UCSD-AML1 (cell line): ENCODE measurements around the gene DIPK2B.

ENCODE experiments used
- DNase-seq: peaks from one replicate; lab custom pipeline; 2025; ENCODE audit not compliant: unreplicated experiment; lab: John Stamatoyannopoulos, UW

The DIPK2B gene

DNA sequence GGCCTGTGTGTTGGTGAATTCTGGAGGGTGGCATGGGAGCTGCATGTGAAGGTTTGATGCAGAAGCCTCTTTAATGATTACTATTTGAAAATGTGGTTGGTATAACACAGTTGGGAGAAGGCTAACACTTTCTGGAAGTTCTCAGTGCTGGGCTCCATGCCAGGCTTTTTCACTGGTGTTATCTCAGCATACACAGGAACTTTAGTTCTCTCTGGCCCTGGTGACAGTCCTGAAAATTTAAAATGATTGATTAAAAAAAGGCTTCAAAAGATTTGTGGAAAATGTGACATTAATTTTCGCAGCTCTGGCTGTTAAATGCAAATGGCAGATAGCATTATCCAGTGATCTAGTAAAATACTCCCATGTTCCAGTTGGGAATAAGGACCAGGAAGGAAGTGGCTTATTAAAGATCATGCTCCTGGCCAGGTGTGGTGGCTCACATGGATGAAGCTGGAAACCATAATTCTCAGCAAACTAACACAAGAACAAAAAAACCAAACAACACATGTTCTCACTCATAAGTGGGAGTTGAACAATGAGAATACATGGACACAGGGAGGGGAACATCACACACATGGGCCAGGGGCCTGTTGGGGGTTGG is 36.6 kb downstream of the DIPK2B start:
- no peak for DNase-seq

GRCh38 chrX:45157647-45158046 is 43.0 kb downstream of the DIPK2B start:
- DNase-seq, result no peak

DNA sequence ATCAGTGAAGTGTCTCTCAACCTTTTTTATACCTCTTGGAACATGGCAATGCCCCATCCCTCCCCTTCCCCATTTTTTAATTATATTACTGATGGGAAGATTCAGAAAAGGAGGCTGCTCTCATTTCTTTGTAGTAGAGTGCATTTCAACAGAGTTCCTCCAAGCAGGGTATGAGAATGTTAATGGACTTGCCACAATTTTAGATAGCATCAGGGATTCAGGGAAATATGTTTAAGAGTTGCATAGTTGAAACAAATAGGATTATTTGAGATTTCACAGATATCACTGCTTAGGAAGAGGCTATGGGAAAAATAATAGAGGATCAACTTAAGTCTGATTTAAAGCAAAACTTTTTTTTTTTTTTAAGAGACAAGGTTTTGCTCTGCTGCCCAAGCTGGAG is 46.2 kb downstream of the DIPK2B start:
- DNase-seq, result no peak

DNA sequence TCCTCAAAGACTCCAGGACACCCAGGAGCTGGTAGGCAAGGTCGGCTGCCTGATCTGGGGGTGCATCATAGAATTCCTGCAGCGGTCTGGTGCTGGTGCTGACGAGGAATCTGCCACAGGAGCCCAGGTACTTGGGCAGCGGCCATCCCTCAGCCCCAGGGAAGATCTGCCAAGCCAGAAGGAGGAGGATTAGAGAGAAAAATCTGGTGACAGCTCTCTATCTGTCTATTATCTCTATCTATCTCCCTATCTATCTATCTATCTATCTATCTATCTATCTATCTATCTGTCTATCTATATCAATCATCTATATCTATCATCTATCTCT is 46.7 kb downstream of the DIPK2B start:
- DNase-seq, result no peak
